ENCODE data around the gene KCNE1. TPM values are rescaled to one million over a fixed set of nuclear protein-coding genes. Genes with fewer than 3 reads are reported as not detected.
"Not testable (repeated sequence)": the region's sequence is repeated elsewhere in the genome, so short reads cannot be mapped to it uniquely, and the experiment has no call there.

Gene KCNE1
- polyA plus RNA-seq (ENCODE audit: insufficient read length in 4 of 4), result 1 to 10 TPM in 1 of 4 donors, under 1 TPM in 3; 0.46 to 1.1 (median 0.74) TPM

GRCh38 chr21:34511787-34512455 lies at the start of gene KCNE1:
KCNE1 (minus strand) TSS chr21:34512210; CDS start chr21:34449634, 62,576 bp downstream.
- DNase-seq (ENCODE audit: low read depth in 4 of 4, low spot score in 3 of 4), result no peak

DNA sequence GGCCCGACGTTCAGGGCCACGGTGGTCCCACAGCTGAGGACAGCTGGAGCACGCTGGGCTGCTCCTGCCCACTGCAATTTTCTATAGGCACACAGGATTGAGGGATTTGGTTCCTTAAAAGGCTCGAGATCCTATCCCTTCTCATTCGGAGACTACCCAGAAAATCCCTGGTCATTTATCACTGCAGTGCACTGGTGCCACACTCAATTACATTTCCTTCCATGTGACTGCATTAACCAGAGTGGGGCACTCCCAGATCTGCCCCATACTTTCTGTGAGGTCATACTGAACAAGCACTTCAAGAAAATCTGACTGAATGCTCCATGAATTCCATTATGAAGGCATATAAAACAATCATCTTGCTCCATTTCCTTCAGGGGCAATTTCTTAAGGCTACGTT lies 49.8 kb upstream of the KCNE1 start:
- no peak for DNase-seq (ENCODE audit: low read depth in 4 of 4, low spot score in 3 of 4)

DNA sequence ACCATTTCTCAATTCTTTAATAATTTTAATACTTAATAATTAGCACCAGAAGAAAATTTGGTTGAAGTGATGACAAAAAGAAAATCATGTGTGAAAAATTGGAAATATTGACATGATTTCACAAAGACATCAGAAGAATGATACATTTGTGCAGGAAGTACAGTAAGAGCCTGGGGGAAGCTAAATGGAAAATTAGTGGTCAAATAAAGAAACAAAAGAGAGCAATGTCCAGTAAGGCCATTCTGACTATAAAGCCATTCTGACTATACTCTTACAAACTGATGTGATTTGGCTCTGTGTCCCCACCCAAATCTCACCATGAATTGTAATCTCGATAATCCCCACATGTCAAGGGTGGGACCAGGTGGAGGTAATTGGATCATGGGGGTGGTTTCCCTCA lies 48.6 kb upstream of the KCNE1 start:
- DNase-seq (ENCODE audit: low read depth in 4 of 4, low spot score in 3 of 4), result no peak

GRCh38 chr21:34560021-34560420 lies 48.0 kb upstream of the KCNE1 start:
- DNase-seq (ENCODE audit: low read depth in 4 of 4, low spot score in 3 of 4), result no peak

- DNase-seq (ENCODE audit: low read depth in 4 of 4, low spot score in 3 of 4), result no peak
Observed at GRCh38 chr21:34559089-34559631, 47.1 kb upstream of the KCNE1 start.

- no peak for DNase-seq (ENCODE audit: low read depth in 4 of 4, low spot score in 3 of 4)
Observed at GRCh38 chr21:34558166-34558565, 46.2 kb upstream of the KCNE1 start.

DNA sequence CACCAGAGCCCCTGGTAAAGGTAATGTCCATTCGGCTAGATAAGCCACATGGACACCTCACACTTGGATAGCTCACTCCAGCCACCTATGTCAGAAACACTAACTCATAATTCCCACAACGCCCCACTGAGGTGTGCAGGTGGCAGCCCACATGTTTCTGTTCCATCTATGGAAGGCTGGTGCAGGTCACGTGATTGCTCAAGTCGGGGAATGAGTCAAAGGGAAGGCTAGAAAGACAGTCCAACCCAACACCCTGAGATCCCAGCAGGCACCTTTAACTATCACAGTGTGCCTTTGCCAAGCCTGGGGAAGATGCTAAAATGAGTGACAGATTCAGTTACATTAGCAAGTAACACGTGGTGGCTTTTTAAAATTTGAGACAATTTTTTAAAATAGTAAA lies 45.3 kb upstream of the KCNE1 start:
- no peak for DNase-seq (ENCODE audit: low read depth in 4 of 4, low spot score in 3 of 4)

- DNase-seq (ENCODE audit: low read depth in 4 of 4, low spot score in 3 of 4), result not testable (repeated sequence)
Observed at GRCh38 chr21:34554670-34555069, 42.7 kb upstream of the KCNE1 start.

DNA sequence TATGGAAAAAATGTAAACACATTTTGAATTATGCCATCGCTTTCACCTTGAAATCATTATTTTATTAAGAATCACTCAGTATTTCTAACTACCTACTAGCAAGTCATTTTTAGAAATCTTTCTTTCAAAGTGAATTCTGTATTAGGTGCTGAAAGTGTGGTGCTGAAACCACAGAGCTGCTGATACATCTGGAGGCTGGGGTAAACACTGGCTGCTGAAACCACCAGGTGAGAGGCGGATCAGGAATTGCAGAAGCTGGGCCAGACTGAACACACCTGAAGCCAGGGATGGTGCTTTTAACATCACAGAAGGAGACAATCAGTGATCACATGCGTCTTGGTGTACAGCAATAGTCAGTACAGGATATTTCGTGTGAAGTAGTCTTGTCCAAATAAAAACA lies 42.2 kb upstream of the KCNE1 start:
- DNase-seq (ENCODE audit: low read depth in 4 of 4, low spot score in 3 of 4), result no peak

GRCh38 chr21:34553151-34553952 lies 41.3 kb upstream of the KCNE1 start:
- no peak for DNase-seq (ENCODE audit: low read depth in 4 of 4, low spot score in 3 of 4)

DNA sequence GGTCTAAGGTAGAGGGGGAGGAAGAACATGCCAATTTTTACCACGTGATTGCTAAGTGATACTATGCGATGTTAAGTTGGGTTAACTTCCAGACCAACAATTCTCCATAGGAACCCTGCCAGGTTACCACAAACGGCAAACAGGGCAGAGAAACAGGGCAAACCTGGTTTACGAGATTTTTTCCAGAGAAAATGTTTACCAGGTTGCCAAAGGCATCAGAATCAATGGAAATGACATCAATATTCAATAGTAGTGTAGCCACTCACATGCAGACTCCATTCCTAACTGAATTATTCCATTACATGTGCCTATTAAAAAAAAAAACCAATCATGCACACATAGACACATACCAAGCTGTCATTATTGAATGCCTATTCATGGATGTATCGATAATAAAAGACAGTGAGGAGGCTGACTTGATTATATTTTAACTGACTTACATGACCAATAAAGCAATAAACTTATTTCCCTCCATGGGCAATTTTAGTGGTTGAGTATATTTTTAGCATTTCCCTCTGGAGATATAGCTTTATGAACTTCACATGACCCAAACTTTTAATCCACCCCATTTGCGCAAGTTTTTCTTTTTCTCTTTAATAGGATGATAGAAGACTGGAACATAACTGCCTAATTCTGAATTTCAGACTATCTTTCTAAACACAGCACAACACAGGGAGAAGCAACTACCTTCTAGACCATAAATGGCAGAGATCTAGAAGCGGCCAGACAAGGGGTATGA lies 40.5 kb upstream of the KCNE1 start:
- DNase-seq (ENCODE audit: low read depth in 4 of 4, low spot score in 3 of 4), result no peak

DNA sequence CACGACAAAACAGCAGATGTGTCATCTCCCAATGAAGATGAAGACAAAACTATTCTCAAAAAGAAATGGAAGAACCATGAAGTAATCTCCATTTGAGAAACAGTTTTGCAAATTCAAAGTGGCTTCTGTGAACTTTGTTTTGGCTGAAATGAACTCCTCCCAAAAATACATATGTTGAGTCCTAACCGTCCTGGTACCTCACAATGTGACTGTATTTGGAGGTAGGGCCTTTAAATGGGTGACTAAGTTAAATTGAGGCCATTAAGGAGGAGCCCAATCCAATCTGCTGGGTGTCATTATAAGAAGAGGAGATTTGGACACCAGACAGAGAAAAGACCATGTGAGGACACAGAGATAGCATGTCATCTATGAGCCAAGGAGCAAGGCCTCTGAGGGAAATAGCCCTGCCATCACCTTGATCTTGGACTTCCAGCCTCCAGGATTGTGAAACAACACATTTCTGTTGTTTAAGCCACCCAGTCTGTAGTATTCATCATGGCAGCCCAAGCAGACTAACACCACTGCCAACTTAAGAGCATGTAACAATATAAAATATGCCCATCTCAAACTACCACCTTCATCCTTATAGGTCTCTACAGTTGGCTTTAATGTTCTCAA lies 38.3 kb upstream of the KCNE1 start:
- DNase-seq (ENCODE audit: low read depth in 4 of 4, low spot score in 3 of 4), result no peak

- no peak for DNase-seq (ENCODE audit: low read depth in 4 of 4, low spot score in 3 of 4)
Observed at GRCh38 chr21:34548781-34549376, 36.9 kb upstream of the KCNE1 start.

DNA sequence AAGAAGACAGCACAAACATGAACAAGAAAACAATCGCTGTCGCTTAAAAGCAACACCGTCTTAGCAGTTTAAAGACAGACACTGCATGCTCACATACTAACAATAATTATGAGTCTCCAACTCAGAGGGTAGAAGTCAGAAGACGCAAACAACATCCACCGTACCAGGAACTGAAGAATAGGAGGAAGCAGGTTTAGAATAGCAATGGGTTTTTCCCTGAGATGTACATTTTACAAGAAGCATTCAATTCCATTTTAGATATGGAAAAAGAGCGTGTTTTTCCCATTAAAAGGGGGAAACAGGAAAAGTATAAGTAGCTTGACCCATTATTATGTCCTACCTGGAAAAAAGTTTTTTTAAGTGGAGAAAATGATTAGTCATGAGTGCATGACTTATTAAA lies 34.5 kb upstream of the KCNE1 start:
- no peak for DNase-seq (ENCODE audit: low read depth in 4 of 4, low spot score in 3 of 4)

GRCh38 chr21:34545079-34545884 lies 33.3 kb upstream of the KCNE1 start:
- DNase-seq (ENCODE audit: low read depth in 4 of 4, low spot score in 3 of 4), result no peak

GRCh38 chr21:34544032-34544496 lies 32.1 kb upstream of the KCNE1 start:
- DNase-seq (ENCODE audit: low read depth in 4 of 4, low spot score in 3 of 4), result no peak

DNA sequence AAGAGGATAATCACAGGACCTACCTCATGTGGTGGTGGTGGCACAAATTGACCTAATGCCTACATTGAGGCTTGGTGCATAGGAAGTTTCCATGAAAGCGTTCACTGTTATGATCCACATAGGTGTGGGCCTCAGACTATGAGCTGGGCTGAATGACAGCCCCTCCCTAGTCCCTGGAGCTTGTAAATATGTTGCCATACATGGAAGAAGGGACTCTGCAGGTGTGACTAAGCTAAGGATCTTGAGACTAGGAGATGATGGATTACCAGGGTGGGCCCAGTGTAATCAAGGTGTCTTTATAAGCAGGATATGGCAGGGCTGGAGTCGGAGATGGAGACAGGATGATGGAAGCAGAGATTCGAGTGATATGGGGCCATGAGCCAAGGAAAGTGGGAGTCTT lies 31.0 kb upstream of the KCNE1 start:
- DNase-seq (ENCODE audit: low read depth in 4 of 4, low spot score in 3 of 4), result no peak

DNA sequence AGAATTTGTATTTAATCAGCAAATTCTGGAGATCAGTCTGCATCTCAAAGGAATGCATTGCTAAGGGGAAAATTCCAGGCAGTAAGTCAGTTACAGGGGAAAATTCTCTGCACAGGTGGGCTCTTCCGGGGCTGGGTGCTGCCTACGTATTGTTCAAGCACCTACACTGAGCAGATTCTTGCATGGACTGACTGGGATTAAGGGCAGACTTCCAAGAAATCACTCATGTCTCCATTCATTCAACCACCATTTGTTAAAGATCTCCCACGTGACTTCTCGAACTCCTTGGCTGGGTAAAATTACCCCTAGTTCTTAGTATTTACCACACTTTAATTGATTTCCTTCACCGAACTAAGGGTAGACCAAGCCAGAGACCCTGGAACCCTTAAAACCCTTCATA lies 28.2 kb upstream of the KCNE1 start:
- DNase-seq (ENCODE audit: low read depth in 4 of 4, low spot score in 3 of 4), result no peak

- no peak for DNase-seq (ENCODE audit: low read depth in 4 of 4, low spot score in 3 of 4)
Observed at GRCh38 chr21:34537838-34538237, 25.8 kb upstream of the KCNE1 start.
